ENCODE data around the gene LRTM2. TPM values are rescaled to one million over a fixed set of nuclear protein-coding genes. Genes with fewer than 3 reads are reported as not detected.
"Not testable (repeated sequence)": the region's sequence is repeated elsewhere in the genome, so short reads cannot be mapped to it uniquely, and the experiment has no call there.

LRTM2 gene
- total RNA-seq, 6 experiments from 2014 or later, result not detected

- H3K4me1 Mint-ChIP-seq (ENCODE audit: low read depth), result 0 out of 2 replicates have a peak, but pooled peaks cover 5% of the 10 kb centered on the region
- no peaks in the 10 kb centered on the region for H3K36me3 Mint-ChIP-seq (ENCODE audit: low read depth)
- TF ChIP-seq, protein P1, sequence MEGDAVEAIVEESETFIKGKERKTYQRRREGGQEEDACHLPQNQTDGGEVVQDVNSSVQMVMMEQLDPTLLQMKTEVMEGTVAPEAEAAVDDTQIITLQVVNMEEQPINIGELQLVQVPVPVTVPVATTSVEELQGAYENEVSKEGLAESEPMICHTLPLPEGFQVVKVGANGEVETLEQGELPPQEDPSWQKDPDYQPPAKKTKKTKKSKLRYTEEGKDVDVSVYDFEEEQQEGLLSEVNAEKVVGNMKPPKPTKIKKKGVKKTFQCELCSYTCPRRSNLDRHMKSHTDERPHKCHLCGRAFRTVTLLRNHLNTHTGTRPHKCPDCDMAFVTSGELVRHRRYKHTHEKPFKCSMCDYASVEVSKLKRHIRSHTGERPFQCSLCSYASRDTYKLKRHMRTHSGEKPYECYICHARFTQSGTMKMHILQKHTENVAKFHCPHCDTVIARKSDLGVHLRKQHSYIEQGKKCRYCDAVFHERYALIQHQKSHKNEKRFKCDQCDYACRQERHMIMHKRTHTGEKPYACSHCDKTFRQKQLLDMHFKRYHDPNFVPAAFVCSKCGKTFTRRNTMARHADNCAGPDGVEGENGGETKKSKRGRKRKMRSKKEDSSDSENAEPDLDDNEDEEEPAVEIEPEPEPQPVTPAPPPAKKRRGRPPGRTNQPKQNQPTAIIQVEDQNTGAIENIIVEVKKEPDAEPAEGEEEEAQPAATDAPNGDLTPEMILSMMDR (IDR thresholded peaks at IDR 0.05), result no peak
- H3K27me3 Mint-ChIP-seq (ENCODE audit: insufficient read depth), result peaks cover 72% of the 10 kb centered on the region
- no peaks in the 10 kb centered on the region for H3K9me3 Mint-ChIP-seq
- no peak overlapping the region for H3K27ac Mint-ChIP-seq
- no peak for DNase-seq
- H3K4me3 Mint-ChIP-seq, result no peak overlapping the region
Observed at GRCh38 chr12:1815814-1816729, 4.3 kb upstream of the LRTM2 start.

DNA sequence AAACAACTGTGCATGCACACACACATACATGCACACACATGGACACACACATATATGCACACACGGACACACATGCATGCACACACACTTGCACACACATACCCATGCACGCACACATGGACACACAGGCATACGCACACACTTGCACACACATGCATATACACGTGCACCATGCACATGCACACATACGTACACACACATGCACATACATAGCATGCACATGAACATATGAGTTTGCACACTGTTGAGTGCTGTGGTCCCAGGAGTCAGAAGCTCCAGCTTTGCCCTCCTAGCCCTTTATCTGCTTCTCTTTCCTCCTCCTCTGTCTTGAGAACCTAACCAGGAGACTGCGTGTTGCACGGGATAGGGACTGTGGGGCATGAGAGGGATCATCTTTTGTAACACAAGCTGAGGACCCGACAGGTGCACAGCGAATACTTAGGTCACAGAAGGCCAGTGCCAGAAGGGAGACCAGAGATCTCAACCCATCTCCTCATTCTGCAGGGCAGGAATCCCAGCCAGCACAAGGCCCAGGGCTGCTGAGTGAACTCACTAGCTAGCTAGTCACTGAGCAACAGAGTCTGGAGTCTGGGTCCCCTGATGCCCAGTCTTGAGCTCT is 3.5 kb upstream of the LRTM2 start:
- Mint-ChIP-seq H3K27me3 (ENCODE audit: insufficient read depth) (peaks cover 73% of the 10 kb centered on the region), H3K4me1 (ENCODE audit: low read depth) (0 out of 2 replicates have a peak, but pooled peaks cover 5% of the 10 kb centered on the region), H3K9me3 (no peaks in the 10 kb centered on the region), H3K36me3 (ENCODE audit: low read depth) (no peaks in the 10 kb centered on the region), H3K4me3 (no peak overlapping the region), H3K27ac (no peak overlapping the region)
- DNase-seq, result no peak
- TF ChIP-seq, protein P1 (IDR thresholded peaks at IDR 0.05), result no peak

- H3K27ac Mint-ChIP-seq; H3K9me3 Mint-ChIP-seq; H3K4me1 Mint-ChIP-seq (ENCODE audit: low read depth); H3K4me3 Mint-ChIP-seq; DNase-seq; H3K36me3 Mint-ChIP-seq (ENCODE audit: low read depth): not testable (repeated sequence)
- H3K27me3 Mint-ChIP-seq (ENCODE audit: insufficient read depth), result peaks cover 77% of the 10 kb centered on the region
Observed at GRCh38 chr12:1817928-1818327, 2.4 kb upstream of the LRTM2 start.

DNA sequence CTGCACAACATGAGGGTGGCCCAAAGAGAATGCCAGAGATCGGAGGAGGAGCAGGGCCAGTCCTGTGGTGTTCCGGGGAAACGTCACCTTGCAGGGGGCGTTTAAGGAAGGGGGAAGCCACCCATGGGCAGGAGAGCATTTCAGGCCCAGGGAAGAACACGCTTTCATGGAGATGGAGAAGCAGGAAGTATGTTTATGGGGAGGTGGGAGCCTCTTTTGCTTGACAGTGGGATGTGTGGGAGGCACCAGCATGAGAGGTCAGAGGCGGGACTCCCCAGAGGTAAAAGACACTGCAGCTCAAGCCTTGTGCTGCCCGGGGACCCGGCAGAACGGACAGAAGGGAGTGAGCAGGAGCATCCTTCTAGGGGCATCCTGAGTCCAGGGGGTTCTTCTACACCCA is 1.3 kb upstream of the LRTM2 start:
- H3K9me3 Mint-ChIP-seq, result no peaks in the 10 kb centered on the region
- H3K4me1 Mint-ChIP-seq (ENCODE audit: low read depth), result no peaks in the 10 kb centered on the region
- H3K27ac Mint-ChIP-seq, result no peak overlapping the region
- no peaks in the 10 kb centered on the region for H3K36me3 Mint-ChIP-seq (ENCODE audit: low read depth)
- no peak overlapping the region for H3K4me3 Mint-ChIP-seq
- TF ChIP-seq, protein P1 (IDR thresholded peaks at IDR 0.05), result no peak
- peaks cover 81% of the 10 kb centered on the region for H3K27me3 Mint-ChIP-seq (ENCODE audit: insufficient read depth)
- no peak for DNase-seq

GRCh38 chr12:1819571-1819970 is 794 bp upstream of the LRTM2 start:
- Mint-ChIP-seq H3K27me3 (ENCODE audit: insufficient read depth) (peaks cover 78% of the 10 kb centered on the region), H3K9me3 (no peaks in the 10 kb centered on the region), H3K4me1 (ENCODE audit: low read depth) (no peaks in the 10 kb centered on the region), H3K4me3 (no peak overlapping the region), H3K36me3 (ENCODE audit: low read depth) (no peaks in the 10 kb centered on the region), H3K27ac (no peak overlapping the region)
- TF ChIP-seq, protein P1 (IDR thresholded peaks at IDR 0.05), result no peak
- no peak for DNase-seq

- no peaks in the 10 kb centered on the region for H3K9me3 Mint-ChIP-seq
- no peaks in the 10 kb centered on the region for H3K4me1 Mint-ChIP-seq (ENCODE audit: low read depth)
- H3K27me3 Mint-ChIP-seq (ENCODE audit: insufficient read depth), result peaks cover 76% of the 10 kb centered on the region
Observed at GRCh38 chr12:1820896-1821291, 529 bp downstream of the LRTM2 start.

More at GRCh38 chr12:1820896-1821291, 529 bp downstream of the LRTM2 start:
- no peak for DNase-seq
- no peak overlapping the region for H3K27ac Mint-ChIP-seq
- no peaks in the 10 kb centered on the region for H3K36me3 Mint-ChIP-seq (ENCODE audit: low read depth)
- TF ChIP-seq, protein P1 (IDR thresholded peaks at IDR 0.05), result no peak
- H3K4me3 Mint-ChIP-seq, result no peak overlapping the region
